Endometrial microvascular endothelial cells (primary cell): ENCODE data around the gene ATP2C2. TPM values are rescaled to one million over a fixed set of nuclear protein-coding genes. Genes with fewer than 3 reads are reported as not detected.
"Not testable (repeated sequence)": the region's sequence is repeated elsewhere in the genome, so short reads cannot be mapped to it uniquely, and the experiment has no call there.

Source experiments
- in situ Hi-C: cut with HindIII; loops from 2 replicates; pipeline ENCODE4 v1.10.0; 2017; ENCODE audit warnings: low sequenced_read_pairs, low pct_unique_long_range_greater_than_20kb; ENCODE audit errors: inconsistent ontology term
- total RNA-seq: library from RNA; depleted of rRNA; stranded (reverse); fragments of >200 nt; gene quantifications from one replicate; pipeline ENCODE4 v1.2.3, GENCODE V29; 2015; ENCODE audit errors: inconsistent ontology term

The ATP2C2 gene
- total RNA-seq, 1 donor from 2014 or later: not detected

GRCh38 chr16:84410361-84411138 is 42.2 kb downstream of the ATP2C2 start:
- in situ Hi-C loops: no loop called here

DNA sequence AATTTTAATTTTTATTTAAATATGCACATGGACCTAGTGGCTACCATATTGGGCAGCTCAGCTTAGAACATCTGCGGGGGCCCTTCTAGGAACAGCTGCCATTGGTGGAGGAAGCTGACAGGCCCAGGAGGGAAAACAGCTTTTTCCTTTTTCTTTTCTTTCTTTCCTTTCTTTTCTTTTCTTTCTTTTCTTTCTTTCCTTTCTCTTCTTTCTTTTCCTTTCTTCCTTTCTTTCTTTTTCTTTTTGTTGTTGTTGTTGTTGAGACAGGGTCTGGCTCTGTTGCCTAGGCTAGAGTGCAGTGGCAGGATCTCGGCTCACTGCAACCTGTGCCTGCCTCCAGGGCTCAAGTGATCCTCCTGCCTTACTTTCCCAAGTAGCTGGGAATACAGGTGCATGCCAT is 43.4 kb downstream of the ATP2C2 start:
- in situ Hi-C loops: no loop called here

- in situ Hi-C loops: no loop called here
Observed at GRCh38 chr16:84412262-84412661, 43.9 kb downstream of the ATP2C2 start.

DNA sequence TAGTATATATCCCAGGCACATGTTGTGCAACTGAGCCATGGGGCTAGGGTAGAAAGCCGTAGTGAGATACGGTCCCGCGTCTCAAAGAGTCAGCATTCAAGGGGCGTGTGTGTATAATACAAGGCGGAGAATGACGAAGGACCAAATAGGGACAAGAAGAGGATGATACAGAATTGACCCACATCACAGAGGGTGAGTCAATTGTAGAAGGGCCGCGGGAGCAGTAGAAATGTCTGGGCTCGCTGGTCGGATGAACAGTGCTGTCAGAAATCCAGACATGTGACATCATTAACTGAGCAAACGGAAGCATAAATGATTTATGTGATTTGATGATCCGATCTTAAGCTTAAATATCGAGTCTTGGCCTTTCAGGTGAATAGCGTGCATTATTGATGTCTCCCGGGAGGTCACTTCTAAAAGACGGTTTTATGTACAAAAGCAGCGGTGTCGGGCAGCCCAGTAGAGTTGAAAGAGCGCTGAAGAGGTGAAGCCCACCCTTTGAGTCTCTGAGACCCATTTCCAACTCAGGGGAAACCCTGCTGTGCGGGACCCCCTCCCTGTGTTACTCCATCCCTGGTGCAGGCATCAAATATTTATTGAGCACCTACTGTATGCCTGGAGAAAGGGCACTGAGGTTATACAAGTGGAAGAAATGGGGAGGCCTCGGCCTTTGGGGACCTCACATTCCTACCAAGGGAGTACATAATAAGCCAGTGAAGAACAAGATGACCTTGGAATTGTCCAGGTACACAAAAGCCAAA is 45.1 kb downstream of the ATP2C2 start:
- in situ Hi-C loops: no loop called here

DNA sequence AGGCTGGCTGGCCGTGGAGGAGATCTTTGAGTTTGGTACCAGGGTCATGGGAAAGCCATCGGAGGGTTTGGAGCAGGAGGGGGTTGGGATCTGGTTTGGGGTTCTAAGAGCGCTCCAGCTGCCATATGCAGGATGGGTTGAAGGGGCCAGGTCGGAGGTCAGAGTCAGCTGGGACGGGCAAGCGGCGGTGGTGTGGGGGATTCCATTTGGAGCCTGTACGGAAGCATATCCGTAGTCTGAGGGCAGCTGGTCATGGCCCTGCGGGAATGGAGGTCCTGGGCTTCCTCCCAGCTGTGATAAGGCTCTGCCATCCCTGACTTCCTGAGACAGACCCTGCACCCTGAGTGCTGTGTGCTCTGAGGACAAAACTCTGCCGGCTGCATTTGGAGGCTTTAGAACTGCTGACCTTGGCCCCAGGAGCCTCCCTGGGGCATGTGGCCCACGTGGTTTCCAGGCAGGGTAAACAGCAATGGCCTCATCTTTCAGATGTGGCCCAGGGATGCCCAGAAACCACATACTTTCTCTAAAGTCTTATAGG is 46.5 kb downstream of the ATP2C2 start:
- in situ Hi-C loops: no loop called here

DNA sequence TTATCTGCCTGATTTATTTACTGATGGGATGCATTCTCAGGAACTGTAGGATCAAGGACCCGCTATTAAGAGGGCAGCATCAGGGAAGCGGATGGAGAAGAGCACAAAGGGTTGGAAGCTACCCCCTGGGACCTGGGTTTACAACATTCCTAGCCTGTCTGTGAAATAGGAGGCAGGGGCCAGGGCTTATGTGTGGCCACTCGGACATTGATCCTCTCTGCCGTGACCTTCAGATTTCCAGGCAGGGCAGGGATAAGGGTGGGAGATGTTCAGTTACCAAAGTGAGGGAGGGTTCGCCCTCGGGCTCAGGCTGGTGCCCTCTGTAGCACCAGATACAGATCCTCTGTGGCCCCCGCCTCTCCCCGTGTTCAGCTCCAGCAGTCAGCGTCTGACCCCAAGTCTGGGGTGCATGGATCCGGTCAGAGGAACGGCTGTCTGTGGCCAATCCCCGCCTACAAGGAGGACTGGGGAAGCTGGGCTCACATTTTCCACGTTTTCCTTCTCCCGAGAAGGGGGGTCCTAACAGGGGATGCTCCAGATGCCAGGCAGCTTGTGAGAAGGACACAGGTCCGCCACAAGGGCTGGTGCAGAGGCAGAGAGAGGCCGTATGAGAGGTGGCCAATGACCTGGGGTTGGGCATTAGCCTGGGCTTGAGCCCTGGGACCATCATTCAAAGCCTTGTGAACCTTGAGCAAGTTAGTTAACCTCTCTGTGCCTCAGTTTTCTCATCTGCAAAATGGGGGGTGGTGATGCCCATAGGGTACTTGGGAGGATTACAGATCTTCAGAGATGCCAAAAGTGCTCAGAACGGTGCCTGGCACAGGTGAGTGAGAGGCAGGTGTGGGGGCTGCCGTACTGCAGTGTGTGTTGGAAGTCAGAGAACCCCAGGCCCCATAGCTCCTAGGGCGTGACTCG is 48.3 kb downstream of the ATP2C2 start:
- in situ Hi-C loops: no loop called here

- in situ Hi-C loops: no loop called here
Observed at GRCh38 chr16:84418056-84418849, 49.9 kb downstream of the ATP2C2 start.

DNA sequence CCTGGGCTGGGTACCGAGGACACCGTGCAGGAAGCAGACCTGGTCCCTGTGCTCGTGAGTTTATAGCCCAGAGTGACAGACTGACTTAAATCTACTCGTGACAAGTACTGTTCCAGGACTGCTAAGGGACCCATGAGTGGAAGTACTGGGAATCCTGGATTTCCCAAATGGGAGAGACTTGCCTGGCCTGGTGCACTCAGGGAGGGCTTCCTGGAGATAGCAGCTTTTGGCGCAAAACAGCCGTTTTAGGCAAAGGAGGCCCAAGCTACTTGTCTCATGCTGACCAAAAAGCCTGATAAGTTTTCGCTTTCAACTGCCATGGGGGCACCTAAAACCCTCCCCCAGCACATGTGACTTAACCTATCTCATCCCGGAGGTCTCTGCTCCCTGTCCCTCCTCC is 51.4 kb downstream of the ATP2C2 start:
- in situ Hi-C loops: no loop called here

GRCh38 chr16:84420556-84420955 is 52.2 kb downstream of the ATP2C2 start:
- in situ Hi-C loops: not testable (repeated sequence)

DNA sequence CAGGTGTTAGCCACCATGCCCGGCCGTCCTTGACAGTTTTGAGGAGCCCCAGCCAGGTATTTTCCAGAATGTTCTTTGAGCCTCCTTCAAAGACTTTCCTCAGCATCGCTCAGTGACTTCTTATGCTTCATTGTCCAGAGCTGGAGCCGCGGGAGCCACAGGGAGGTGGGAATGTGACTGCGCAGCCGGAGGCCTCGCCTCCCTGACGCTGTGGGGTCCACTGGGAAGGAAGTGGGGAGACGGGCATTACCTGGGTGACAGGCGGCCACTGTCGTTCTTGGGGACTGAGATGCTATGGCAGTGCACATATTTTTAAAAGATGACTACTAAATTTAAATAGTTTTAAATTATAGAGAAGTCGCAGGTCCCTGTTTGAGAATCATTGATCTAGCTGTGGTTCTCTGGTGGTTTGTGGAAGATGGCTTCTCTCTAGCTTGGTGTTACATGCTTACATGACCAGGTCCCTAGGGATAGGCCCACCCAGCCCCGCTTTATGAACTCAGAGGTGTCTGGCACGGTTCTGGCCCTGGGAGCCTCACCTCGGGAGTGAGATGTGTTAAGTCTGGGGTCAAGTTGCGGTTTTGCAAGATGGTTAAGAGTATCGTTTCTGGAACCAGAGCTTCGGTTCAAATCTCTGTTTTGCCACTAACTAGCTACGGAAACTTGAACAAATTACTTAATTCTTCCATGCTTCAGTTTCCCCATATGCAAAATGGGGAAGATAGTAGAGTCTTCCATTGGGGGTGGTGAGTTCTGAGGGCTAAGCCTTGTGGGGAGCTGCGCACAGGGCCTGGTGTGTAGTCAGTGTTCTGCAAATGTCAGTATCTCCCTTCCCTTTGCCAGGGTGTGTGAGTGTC is 53.0 kb downstream of the ATP2C2 start:
- in situ Hi-C loops: no loop called here

DNA sequence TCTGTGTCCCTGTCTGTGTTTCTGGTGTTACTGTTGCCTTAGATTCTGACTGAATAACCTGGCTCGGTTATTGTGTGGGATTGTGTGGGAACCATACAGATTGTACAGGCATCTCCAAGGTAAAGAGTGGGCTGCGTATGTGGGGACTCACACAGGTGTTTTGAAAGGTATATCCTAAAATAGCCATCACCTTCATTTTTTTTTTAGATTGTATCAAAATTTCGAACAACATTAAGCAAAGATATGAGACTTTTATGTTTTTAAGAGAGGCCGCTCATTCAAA is 53.5 kb downstream of the ATP2C2 start:
- in situ Hi-C loops: no loop called here

- in situ Hi-C loops: no loop called here
Observed at GRCh38 chr16:84423416-84423837, 55.1 kb downstream of the ATP2C2 start.

DNA sequence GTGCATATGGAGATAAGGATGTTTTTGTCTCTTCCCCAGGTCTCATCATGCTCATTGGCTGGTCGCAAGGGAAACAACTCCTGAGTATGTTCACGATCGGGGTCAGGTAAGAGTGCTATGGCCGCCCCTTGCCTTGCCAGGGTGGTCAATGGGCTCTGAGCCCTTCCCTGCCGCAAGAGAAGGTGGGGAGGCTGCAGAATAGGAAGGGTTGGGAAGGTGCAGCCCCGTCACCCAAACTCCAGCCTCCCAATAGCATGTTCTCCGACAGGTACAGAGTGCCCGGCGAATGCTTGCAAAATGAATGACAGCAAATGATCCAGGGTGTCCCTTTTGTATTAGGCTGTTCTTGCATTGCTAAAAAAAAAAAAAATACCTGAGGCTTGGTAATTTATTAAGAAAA is 57.4 kb downstream of the ATP2C2 start:
- in situ Hi-C loops: no loop called here

GRCh38 chr16:84426804-84427203 is 58.5 kb downstream of the ATP2C2 start:
- in situ Hi-C loops: no loop called here

DNA sequence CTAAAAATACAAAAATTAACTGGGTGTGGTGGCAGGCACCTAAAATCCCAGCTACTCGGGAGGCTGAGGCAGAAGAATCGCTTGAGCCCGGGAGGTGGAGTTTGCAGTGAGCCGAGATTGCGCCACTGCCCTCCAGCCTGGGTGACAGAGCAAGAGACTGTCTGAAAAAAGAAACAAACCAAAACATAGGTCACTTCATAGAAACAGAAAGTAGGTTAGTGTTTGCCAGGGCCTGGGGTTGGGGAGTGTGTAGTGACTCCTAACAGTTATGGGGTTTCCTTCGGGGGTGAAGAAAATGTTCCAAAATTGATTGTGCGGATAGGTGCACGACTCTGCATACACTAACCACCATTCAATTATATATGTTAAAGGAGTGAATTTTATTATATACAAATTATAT is 59.2 kb downstream of the ATP2C2 start:
- in situ Hi-C loops: no loop called here

GRCh38 chr16:84430860-84431259 is 62.5 kb downstream of the ATP2C2 start:
- in situ Hi-C loops: no loop called here

- in situ Hi-C loops: no loop called here
Observed at GRCh38 chr16:84434800-84435199, 66.5 kb downstream of the ATP2C2 start.

DNA sequence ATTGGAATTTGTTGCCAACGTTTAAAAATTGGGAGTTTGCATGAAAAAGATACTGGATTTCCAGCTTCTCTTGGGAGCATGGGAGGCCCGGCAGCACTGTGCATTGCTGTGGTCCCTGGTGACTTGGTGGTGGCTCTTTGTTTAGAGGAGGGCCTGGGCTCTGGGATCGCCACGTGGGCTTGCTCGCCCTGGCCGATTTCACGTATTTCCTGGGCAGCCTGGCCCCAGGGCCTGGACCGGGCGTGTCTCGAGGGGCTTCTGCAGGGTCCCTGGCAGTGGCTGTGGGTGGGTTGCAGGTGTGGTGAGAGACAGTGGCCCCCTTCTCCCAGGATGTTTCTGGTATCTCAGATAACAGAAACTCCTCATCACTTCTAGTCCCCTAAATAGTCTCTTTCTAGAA is 67.9 kb downstream of the ATP2C2 start:
- in situ Hi-C loops: no loop called here
